GM19324 (cell line): ENCODE measurements around the gene BBIP1.

ENCODE experiments used
- ATAC-seq: cut with Tn5 transposase; IDR thresholded peaks from one replicate; pipeline ENCODE4 v1.9.1; 2021; ENCODE audit warnings: mild to moderate bottlenecking, moderate library complexity; ENCODE audit not compliant: unreplicated experiment, low FRiP score

Gene BBIP1

GRCh38 chr10:110887560-110887959 is 31.4 kb downstream of the BBIP1 start:
- ATAC-seq, result no peak

GRCh38 chr10:110885932-110886674 is 32.9 kb downstream of the BBIP1 start:
- no peak for ATAC-seq

DNA sequence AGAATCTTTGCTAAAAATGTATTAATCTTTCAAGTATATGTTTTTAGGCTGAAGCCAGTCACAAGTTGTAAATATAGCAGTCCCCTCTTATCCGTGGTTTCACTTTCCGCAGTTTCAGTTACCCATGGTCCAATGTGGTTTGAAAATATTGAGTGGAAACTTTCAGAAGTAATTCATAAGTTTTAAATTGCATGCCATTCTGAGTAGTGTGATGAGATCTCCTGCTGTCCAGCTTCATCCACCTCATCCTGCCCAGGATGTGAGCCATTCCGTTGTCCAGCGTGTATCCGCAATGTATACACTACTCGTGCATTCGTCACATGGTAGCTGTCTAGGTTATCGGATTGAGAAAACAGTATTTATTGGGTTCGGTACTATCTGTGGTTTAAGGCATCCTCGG is 35.1 kb downstream of the BBIP1 start:
- no peak for ATAC-seq

GRCh38 chr10:110881905-110882304 is 37.1 kb downstream of the BBIP1 start:
- ATAC-seq, result no peak

- no peak for ATAC-seq
These were observed 37.7 kb downstream of the BBIP1 start for GRCh38 chr10:110881247-110881646.

GRCh38 chr10:110880012-110880411 is 39.0 kb downstream of the BBIP1 start:
- ATAC-seq, result no peak

- no peak for ATAC-seq
These were observed 42.2 kb downstream of the BBIP1 start for GRCh38 chr10:110876788-110877187.

GRCh38 chr10:110876000-110876399 is 43.0 kb downstream of the BBIP1 start:
- ATAC-seq, result no peak

DNA sequence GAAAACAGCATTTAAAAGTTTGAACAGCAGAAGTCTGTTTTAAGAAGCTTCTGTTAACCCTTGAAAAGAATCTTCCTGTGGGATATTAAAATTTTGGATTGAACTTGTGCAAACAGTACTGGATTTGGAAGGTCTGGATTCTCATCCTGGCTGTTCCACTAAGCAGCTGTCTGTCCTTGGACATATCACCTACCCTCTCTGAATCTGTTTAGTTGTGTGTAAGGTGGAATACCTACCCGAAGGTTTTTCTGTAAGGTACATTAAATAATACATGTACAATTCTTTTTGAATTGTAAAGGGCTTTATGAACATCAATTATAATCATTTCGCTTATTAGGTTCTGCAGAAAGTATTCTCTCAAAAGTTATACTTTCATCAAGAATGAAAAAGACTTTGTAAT is 45.0 kb downstream of the BBIP1 start:
- ATAC-seq, result no peak

DNA sequence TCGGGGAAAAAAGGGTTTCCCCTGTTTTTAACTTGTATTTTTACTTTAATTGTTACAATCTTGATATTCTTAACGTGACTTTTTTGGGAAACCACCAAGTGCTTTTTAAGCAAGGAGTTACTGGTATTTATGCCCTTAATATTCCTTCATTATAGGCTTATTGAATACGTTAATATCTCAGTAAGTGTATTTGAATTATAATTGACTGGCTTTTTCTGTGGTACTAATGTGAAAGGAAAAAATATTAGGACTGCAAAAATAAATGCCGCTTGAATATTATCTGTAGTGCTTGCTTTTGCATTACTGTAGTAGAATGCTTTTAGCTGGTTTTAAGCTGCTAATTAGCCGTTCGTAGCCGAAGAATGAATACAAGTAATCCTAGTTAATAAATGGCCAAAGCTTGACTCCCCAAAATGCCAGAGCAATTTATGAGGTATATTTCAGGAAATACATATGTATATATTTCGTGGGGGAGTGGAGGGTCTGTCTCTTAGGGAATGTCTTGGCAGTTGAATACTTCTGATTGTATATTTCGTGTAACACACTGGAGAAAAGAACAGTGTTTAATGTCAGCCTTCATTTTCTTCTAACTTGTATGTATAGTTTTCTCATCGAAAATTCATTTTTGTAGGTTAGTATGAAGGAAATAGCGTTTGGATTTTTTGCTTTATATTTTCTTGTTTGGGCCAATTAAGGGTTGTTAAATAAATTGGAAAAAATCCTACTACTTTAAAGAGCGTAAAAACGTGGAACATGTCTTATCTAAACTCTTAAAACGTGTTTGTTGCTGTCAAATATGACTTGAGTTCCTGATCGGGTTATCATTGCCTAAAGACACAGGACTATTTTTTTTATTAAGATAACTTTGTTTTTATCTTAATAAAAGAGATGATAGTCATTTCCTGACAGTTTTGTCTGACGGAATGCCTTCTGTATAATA is 45.7 kb downstream of the BBIP1 start:
- no peak for ATAC-seq

DNA sequence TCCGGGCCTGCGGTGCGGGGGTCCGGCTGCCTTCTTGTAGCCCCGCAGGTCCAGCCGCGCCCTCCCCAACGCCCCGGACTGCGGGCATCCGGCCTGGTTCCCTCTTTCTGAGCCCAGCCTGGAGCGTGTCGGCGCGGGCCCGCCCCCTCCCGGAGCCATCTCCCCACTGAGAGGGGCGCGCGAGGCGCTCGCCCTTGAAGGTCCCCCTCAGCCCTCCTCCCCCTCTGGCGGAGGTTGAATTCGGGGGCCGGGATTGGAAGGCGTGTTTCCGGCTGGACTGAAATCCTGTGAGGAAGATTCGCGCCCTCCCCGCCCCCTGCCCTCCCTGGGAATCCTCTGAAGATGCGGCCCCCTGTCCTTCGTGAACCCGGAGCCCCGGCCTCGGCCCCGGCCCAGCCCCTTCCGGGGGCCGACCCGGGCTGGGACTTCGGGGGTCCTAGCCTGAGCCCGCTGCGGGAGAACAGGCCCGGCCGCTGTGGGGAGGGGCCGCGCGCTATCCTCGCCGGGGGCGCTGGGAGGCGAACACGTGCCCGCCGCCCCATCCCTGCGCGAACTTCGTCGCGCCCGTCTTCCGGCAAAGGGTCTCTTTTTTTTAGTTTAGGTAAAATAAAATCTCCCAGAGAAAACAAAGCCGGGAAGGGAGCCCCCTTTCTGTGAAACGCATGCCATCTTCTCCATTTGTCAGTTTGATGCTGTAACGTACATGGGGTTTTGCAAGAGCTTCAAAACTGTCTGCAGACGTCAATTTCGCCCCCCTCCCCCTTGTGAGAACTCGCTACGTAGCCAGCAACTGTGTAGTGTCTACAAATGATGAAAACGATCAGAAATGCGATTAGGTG is 46.6 kb downstream of the BBIP1 start:
- peak; percentile 40 for ATAC-seq

DNA sequence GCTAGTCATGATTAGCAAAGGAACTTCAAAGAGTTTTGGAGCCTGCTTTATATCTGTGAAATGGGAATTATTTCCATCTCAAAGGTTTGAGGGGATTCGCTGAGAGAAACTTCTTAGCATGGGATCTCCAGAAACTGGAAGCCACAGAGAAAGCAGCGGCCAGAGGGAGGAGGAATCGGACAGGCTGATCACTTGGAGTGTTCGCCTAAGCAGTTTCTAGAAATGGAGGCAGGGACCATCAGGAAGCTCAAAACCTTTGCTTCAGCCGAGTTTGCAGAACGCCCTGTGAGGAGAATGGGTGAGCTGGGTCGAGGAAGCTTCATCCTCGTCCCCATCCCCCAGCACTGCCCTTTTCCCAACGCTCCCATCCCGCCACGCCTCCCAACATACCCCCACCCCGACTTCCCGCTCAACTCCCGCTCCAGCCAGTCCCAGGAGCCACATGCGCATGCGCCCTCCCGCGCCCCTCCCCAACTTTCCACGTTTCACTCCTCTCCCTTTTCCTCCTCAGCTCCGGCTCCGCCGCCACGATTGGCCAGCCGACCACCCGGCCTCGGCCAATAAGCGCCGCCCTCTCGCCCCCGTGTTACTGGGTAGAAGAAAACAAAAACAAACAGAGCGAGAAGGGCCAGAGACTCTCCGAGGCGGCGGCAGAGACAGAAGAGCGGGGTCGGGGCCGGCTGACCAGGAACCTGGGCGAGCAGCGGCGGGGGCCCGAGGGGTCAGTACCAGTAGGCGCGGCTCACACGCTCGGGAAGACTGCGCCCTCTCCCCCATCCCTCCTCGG is 47.5 kb downstream of the BBIP1 start, which contains the start of gene PDCD4:
Gene PDCD4 (plus strand): TSS at position 631 of the 787 bp plus-strand sequence. CDS start 4,100 bp downstream, outside the sequence.
- peak; percentile 76 for ATAC-seq

DNA sequence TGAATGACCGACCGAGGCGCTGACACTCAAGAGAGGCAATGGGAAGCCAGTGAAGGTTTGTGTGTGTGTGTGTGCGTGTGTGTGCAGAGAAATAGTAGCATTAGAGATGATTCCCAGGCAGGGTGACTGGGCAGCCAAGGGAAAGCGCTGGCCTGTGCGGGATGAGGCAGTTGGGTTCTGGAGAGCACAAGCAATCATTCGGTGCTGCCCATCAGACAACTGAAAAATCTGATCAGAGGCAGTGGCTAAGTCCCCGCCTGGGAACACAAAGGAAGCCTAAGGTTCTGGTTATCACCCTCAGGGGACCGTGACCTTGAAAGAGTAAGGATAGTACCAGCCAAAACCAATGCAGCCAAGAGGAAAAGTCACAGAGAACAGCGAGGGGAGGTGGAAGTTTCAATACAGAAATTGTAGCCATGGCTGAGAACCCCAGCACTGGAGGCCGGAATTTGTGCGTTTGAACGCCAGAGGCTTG is 48.1 kb downstream of the BBIP1 start:
- no peak for ATAC-seq

- ATAC-seq, result no peak
These were observed 50.0 kb downstream of the BBIP1 start for GRCh38 chr10:110868981-110869380.

- no peak for ATAC-seq
These were observed 51.0 kb downstream of the BBIP1 start for GRCh38 chr10:110867807-110868465.

- peak; percentile 22 for ATAC-seq
These were observed 51.8 kb downstream of the BBIP1 start for GRCh38 chr10:110867011-110867806.

DNA sequence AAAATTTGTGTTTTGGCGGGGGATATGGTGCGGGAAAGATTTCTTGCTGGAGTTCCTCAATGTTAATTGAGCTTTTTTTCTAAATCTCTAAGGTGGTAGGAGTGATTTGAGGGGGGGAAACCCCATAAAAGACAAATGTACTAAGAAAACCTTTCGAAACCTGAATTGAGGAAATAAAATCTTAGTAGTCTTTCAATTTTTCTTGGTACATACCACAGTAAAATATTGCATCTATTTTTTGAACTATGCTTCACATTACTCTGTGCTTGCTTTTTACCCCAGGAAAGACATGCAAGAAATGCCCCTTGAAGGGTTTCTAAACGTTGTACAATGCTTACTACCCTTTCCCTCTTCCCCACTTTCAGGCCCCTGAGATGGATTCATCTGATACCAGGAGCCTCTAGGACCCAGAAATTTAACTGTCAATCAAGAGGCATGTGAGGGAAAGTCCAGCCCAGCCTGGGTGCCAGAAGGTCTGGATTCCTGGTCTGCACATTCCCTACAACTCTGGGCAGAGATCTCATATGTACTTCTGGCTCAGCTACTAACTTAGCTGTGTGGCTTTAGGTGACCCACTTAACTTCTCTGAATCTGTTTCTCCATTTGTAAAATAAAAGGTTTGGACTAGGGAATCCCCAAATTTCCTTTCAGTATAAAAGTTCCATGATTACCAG is 53.0 kb downstream of the BBIP1 start:
- no peak for ATAC-seq
